Measurements from ENCODE around the gene UCK1. TPM values are rescaled to one million over a fixed set of nuclear protein-coding genes. Genes with fewer than 3 reads are reported as not detected.
A peak's percentile ranks its signal among the peaks of the same experiment; 100 is the strongest.

The UCK1 gene
- total and polyA plus RNA-seq, 2 of the 13 experiments (the other 11 are each of a cell fraction or from before 2014, with no cell fraction given) = 11.0 to 24.1 TPM

- no peak for TF ChIP-seq PRDM15 (CRISPR knock-in tag; IDR thresholded peaks at IDR 0.05)
- TF ChIP-seq GTF3A (CRISPR knock-in tag; conservative IDR thresholded peaks at IDR 0.05) = no peak
- no peak for TF ChIP-seq ZNF737 (CRISPR knock-in tag; IDR thresholded peaks at IDR 0.05; ENCODE audit: borderline replicate concordance)
- 0 out of 2 replicates have a peak, but pooled peaks have one; percentile 1 for TF ChIP-seq MZF1 (CRISPR knock-in tag; IDR thresholded peaks at IDR 0.05; ENCODE audit: borderline replicate concordance)
- no peak for TF ChIP-seq ZNF331 (CRISPR knock-in tag; IDR thresholded peaks at IDR 0.05)
- TF ChIP-seq ZNF326 (CRISPR knock-in tag; IDR thresholded peaks at IDR 0.05; ENCODE audit: borderline replicate concordance) = no peak
- no peak for TF ChIP-seq ZNF569 (CRISPR knock-in tag; IDR thresholded peaks at IDR 0.05; ENCODE audit: borderline replicate concordance)
- 0 out of 2 replicates have a peak, but pooled peaks have one; percentile 18 for TF ChIP-seq ZNF776 (CRISPR knock-in tag; IDR thresholded peaks at IDR 0.05)
- TF ChIP-seq ZNF772 (CRISPR knock-in tag; IDR thresholded peaks at IDR 0.05) = no peak
- no peak for TF ChIP-seq ELF4 (CRISPR knock-in tag; IDR thresholded peaks at IDR 0.05; ENCODE audit: borderline replicate concordance)
- no peak for TF ChIP-seq GFI1 (CRISPR knock-in tag; IDR thresholded peaks at IDR 0.05; ENCODE audit: borderline replicate concordance)
- no peak for TF ChIP-seq ERF (CRISPR knock-in tag; IDR thresholded peaks at IDR 0.05)
- TF ChIP-seq SMC3 (IDR thresholded peaks at IDR 0.05; ENCODE audit: low read length) = no peak
- TF ChIP-seq MXD1 (CRISPR knock-in tag; IDR thresholded peaks at IDR 0.05) = 0 out of 2 replicates have a peak, but pooled peaks have one; percentile 59
- TF ChIP-seq PHF20 (CRISPR knock-in tag; IDR thresholded peaks at IDR 0.05) = no peak
- TF ChIP-seq ARID4A (CRISPR knock-in tag; IDR thresholded peaks at IDR 0.05; ENCODE audit: borderline replicate concordance) = no peak
- no peak for TF ChIP-seq ZSCAN12 (CRISPR knock-in tag; IDR thresholded peaks at IDR 0.05)
- no peak for TF ChIP-seq ZNF230 (CRISPR knock-in tag; IDR thresholded peaks at IDR 0.05)
Measured at GRCh38 chr9:131530546-131530919, 530 bp downstream of the UCK1 start (continued).

Measured in HepG2 (cell line).